HG02973 (cell line): ENCODE results near the gene CACUL1.

Experiments used
- ATAC-seq: cut with Tn5 transposase; IDR thresholded peaks from one replicate; pipeline ENCODE4 v1.9.1; 2021; ENCODE audit warnings: moderate library complexity; ENCODE audit not compliant: unreplicated experiment

Gene CACUL1

GRCh38 chr10:118735294-118735693, 19.5 kb downstream of the CACUL1 start:
- ATAC-seq: no peak

- ATAC-seq: no peak
These were observed 20.3 kb downstream of the CACUL1 start for GRCh38 chr10:118734475-118734874.

DNA sequence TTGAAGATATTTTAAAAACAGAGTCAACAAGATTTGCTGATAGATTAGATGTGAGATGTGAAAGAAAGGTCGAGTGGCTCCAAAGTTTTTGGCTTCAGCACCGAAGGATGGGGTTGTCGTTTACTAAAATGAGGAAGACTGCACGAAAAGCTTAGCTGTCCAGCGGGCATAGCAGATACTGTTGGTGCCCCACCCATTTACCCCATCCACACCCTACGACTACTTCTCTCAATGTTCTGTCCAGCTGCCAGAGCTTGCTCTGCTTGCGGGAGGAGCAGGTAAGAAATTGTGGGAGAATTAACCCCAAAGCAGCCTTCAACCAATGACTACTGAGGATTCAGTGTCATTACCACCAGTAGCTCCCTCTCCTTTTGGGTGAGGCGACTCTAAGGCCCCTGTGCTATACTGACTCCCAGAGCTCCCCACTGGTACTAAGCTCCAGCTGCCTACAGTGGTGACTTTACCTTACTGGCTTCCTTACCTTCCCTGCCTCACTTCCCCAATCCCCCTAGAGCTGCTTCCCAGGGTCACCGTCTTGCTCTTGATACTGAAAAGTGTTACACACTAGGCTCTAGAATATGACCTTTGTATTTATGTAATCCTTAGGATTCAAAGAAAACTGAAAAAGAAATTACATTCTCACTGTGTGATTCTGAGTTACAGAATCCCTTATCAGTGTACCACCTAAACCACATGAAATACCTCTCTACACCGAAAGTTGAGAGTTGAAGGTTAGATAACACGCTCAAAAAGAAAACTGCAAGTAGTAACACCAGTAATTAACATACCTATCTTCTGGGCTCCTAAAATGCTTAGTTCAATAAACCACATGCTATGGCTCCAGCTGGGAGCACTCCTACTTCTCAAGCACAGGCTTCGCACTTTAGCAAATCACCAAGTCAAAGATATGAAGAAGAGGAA, 22.3 kb downstream of the CACUL1 start:
- peak; percentile 51 for ATAC-seq

- no peak for ATAC-seq
These were observed 23.9 kb downstream of the CACUL1 start for GRCh38 chr10:118730756-118731456.

- peak; percentile 87 for ATAC-seq
These were observed 25.0 kb downstream of the CACUL1 start for GRCh38 chr10:118729641-118730258.

DNA sequence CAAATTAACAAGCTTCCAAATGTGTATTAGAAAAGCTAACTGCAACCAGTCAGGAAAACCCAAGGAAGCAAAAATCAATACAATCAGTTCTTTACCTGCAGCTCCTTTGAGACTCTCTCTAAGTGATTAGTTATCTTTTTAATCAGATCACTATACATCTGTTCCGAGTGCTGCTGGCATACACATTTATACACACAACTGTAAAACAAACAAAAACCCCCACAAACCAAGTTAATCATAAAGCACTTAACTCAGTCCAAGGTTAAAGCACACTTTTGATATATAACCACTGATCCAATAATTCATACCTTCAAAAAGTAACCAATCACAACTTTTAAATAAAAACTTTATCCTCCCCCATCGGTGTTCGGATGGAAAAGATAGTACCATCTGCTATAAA, 25.6 kb downstream of the CACUL1 start:
- no peak for ATAC-seq

- ATAC-seq: no peak
These were observed 28.8 kb downstream of the CACUL1 start for GRCh38 chr10:118725886-118726500.

DNA sequence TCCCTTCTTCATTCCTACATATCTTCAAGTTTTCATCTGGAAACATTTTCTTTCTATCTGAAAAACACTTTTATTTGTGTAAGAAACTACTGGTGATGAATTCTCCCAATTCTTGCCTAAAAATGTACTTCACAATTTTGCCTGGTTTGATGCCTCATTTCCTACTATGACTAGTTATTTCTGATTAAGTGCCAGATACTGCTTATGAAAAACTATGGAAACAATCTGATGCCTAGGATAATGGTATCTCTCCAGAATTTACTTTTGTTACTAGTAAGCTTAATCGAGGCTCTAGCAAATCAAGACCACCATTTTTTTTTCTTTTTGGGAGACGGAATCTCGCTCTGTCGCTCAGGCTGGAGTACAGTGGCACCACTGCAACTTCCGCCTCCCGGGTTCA, 31.3 kb downstream of the CACUL1 start:
- no peak for ATAC-seq

DNA sequence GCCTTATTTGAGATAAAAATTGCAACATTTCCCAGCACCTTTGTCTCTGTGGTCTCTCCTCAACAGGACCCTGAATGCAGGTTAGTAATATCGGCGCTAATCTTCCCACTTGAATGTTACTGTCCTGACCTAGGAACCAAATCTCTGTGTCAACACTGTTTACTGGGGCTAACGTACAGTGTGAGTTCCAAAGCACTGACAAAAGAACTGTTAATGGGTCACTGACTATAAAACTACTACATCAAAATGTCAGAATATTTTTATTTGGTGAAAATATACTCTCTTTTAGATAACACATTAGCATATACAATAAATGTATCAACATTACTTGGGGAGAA, 33.3 kb downstream of the CACUL1 start:
- ATAC-seq: no peak

DNA sequence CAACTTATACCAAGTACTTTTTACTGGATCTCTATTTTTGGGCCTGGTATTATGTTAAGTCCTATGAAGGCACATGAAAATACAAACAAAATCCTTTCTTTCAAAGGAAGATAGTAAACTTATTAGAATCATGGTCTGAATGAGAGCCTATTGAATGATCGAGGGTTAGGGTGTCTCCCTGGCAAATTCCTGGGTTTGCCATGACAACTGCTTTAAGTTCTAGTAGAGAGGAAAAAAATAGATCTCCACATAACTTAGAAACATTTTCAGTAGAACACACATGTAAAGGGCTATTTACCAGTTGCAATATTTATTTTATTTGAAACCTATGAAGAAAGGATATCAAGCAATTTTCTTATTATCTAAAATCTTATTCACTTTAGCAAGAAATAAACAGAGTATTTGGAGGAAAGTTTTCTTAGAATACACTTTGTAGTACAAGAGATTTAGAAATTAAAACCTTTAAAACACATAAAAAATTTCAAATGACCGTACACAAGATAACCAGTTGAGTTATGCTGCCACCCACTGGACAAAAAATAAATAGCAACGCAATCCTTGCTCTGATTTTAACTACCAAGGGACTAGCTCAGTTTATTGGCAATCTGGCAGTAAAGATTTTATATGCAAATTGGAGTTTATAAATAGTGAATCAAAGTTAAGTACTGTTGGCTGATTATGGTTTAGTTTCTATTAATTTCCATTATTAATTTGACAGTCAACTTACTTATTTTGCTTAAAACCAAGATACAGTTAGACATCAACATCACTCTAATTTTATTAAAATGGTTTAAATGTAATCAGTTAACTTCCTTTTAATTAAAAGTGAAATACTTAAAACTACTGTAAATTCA, 33.9 kb downstream of the CACUL1 start:
- ATAC-seq: no peak

GRCh38 chr10:118714366-118714765, 40.4 kb downstream of the CACUL1 start:
- no peak for ATAC-seq

GRCh38 chr10:118712930-118713634, 41.7 kb downstream of the CACUL1 start:
- ATAC-seq: no peak

- no peak for ATAC-seq
These were observed 42.7 kb downstream of the CACUL1 start for GRCh38 chr10:118712080-118712479.

DNA sequence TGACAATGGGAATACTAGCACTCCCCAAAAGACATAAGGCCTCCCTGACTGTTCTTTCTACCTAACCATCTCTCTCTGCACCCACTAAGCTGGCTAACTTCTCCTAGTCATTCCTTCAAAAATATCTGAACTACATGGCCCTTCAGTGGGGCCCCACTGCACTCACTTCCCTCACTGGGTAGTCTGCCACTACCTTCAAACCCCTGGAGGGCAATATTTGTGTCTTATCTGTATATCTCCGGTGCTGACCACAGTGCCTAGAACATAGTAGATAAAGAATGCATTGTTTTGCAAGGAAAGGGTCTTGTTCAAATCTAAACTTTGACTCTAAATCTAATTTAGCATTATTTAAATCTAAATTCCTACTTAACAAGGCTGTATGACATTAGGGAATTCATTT, 44.3 kb downstream of the CACUL1 start:
- no peak for ATAC-seq

- ATAC-seq: no peak
These were observed 46.2 kb downstream of the CACUL1 start for GRCh38 chr10:118708571-118708970.

GRCh38 chr10:118704711-118705110, 50.1 kb downstream of the CACUL1 start:
- ATAC-seq: no peak

DNA sequence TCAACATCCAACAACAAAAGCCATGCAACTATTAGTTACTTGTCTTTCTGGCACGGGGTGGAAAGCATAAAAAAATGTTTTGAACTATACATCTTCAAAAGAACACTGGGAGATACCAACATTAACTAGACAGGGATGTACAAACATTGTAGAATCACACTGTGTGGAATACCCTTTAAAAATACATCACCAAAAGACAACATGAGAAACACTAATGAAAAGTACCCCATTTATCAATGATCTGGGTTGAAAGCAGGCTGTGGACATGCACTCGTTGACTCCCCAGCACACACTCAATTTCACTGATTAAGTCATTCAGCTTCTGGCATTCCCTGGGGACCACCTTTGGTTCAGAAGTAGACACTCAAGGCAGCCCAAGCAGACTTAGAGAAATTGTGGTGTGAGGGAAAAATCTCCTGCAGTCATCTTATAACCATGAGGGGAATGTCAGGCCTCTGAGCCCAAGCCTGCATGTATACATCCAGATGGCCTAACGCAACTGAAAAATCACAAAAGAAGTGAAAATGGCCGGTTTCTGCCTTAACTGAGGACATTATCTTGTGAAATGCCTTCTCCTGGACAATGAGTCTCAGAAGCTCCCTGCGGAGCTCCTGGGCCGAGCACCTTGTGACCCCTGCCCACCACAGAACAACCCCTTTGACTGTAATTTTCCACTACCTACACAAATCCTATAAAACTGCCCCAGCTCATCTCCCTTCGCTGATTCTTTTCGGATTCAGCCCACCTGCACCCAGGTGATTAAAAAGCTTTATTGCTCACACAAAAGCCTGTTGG, 53.0 kb downstream of the CACUL1 start:
- no peak for ATAC-seq

- ATAC-seq: peak; percentile 88
These were observed 56.3 kb downstream of the CACUL1 start for GRCh38 chr10:118698421-118698820.

- no peak for ATAC-seq
These were observed 59.9 kb downstream of the CACUL1 start for GRCh38 chr10:118694848-118695247.
